ENCODE data around the gene ZKSCAN1.

DNA sequence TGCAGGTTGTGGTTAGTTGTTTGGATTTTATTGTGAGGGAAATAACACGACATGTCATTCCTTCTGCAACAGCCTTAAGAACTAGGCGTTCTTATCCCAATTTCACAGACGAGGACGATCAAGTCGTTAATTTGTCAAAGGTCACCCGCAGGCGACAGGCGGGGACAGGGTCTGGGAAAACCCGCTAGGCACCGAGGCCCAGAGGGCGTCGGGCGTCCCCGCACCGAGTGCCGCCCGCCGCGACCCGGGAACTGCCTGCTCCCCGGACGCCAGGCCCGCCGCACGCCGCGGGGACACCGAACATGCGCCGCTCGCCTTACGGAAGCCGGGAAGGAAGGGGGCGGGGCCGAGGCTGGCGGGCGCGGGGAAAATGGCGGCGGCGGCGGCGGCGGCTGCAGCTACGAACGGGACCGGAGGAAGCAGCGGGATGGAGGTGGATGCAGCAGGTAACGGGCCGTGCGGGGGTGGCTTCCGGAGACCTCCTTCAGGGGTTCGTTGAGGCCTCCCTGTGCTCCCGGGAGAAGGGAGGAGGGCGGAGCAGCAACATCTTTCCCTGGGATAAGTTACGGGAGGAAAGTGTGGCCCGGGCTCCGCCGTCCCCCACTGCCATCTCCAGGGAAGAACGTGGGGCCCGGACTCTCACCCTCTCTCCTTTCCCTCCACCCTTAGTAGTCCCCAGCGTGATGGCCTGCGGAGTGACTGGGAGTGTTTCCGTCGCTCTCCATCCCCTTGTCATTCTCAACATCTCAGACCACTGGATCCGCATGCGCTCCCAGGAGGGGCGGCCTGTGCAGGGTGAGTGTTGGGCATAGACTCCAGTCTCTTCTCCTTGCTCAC, 73.4 kb downstream of the ZKSCAN1 start, which contains the start of gene COPS6:
- TF ChIP-seq SP1 (IDR thresholded peaks at IDR 0.05) (no peak; the same call in 1 of the 2 replicates), ZNF384 (IDR thresholded peaks at IDR 0.05) (no peak), ELF4 (IDR thresholded peaks at IDR 0.05) (no peak), FOXK2 (IDR thresholded peaks at IDR 0.05) (no peak), CTBP1 (IDR thresholded peaks at IDR 0.05; ENCODE audit: borderline replicate concordance) (no peak), FOXM1 (IDR thresholded peaks at IDR 0.05; ENCODE audit: borderline replicate concordance) (no peak), SUZ12 (IDR thresholded peaks at IDR 0.05) (no peak), ARNT (IDR thresholded peaks at IDR 0.05) (no peak), BHLHE40 (IDR thresholded peaks at IDR 0.05; ENCODE audit: borderline replicate concordance) (no peak)
